Stimulated activated CD4-positive, alpha-beta T cell treated with anti-CD3 and anti-CD28 coated beads, Interleukin-1b, Interleukin-23, amount 100 ng/mL, for 1 hour (primary cell): ENCODE data around the gene SLC9A5.

Source experiments
- DNase-seq, 2 donors: peaks; one replicate each; pipeline ENCODE4 v3.0.0-alpha.2; 2020; ENCODE audit warnings: low read depth in 2 of 2

The SLC9A5 gene

GRCh38 chr16:67215706-67216105 is 33.1 kb upstream of the SLC9A5 start:
- DNase-seq, result no peak

- no peak for DNase-seq
These were observed 31.9 kb upstream of the SLC9A5 start for GRCh38 chr16:67216612-67217490.

GRCh38 chr16:67223992-67224391 is 24.8 kb upstream of the SLC9A5 start:
- no peak for DNase-seq

GRCh38 chr16:67226295-67226803 is 22.4 kb upstream of the SLC9A5 start:
- no peak for DNase-seq

- peak; percentile 92 to 97 for DNase-seq
These were observed 21.8 kb upstream of the SLC9A5 start, which contains the start of gene TMEM208 for GRCh38 chr16:67226804-67227566. Gene TMEM208 (plus strand): TSS chr16:67227130. CDS start chr16:67227219, 89 bp downstream.

- no peak for DNase-seq
These were observed 21.2 kb upstream of the SLC9A5 start for GRCh38 chr16:67227567-67227921.

- no peak for DNase-seq
These were observed 20.6 kb upstream of the SLC9A5 start for GRCh38 chr16:67228034-67228785.

- no peak for DNase-seq
These were observed 19.9 kb upstream of the SLC9A5 start for GRCh38 chr16:67228905-67229304.

GRCh38 chr16:67229906-67230808 is 18.6 kb upstream of the SLC9A5 start:
- no peak for DNase-seq

GRCh38 chr16:67230809-67231660 is 17.7 kb upstream of the SLC9A5 start:
- no peak for DNase-seq

- DNase-seq, result no peak
These were observed 15.2 kb upstream of the SLC9A5 start for GRCh38 chr16:67233596-67233995.

GRCh38 chr16:67234180-67234597 is 14.6 kb upstream of the SLC9A5 start:
- DNase-seq, result no peak

- DNase-seq, result no peak
These were observed 12.8 kb upstream of the SLC9A5 start for GRCh38 chr16:67235816-67236562.

GRCh38 chr16:67236563-67237395 is 12.0 kb upstream of the SLC9A5 start:
- DNase-seq, result peak; percentile 45 to 64

- DNase-seq, result no peak
These were observed 11.1 kb upstream of the SLC9A5 start for GRCh38 chr16:67237396-67238277.

GRCh38 chr16:67238278-67238575 is 10.6 kb upstream of the SLC9A5 start:
- DNase-seq, result no peak

GRCh38 chr16:67238806-67239470 is 9.8 kb upstream of the SLC9A5 start:
- no peak for DNase-seq
